SU-DHL-6 (cell line): ENCODE measurements around the gene LRGUK.

Experiments
- H2AFZ ChIP-seq: fragments of 200-600 bp; sonication (generic); 2 replicates; pipeline ENCODE4 v1.6.1; 2014; ENCODE audit warnings: low read depth, mild to moderate bottlenecking, moderate library complexity, mixed read lengths, antibody characterized with exemption, low read length; ENCODE audit not compliant: severe bottlenecking
- H3F3A ChIP-seq: fragments of 200-600 bp; shearing (Covaris generic); 2 replicates; pipeline ENCODE4 v1.6.0; 2016; ENCODE audit warnings: antibody characterized with exemption, mild to moderate bottlenecking; ENCODE audit not compliant: insufficient read depth
- H3K27ac ChIP-seq: fragments of 200-600 bp; sonication (generic); 2 replicates; pipeline ENCODE4 v1.5.1; 2016; ENCODE audit warnings: low read depth, mild to moderate bottlenecking, low read length, moderate library complexity, mixed read lengths
- H3K27me3 ChIP-seq: fragments of 200-600 bp; sonication (generic), shearing (Covaris generic); 2 replicates; pipeline ENCODE4 v1.6.0; 2014; ENCODE audit warnings: mild to moderate bottlenecking, low read length
- H3K36me3 ChIP-seq: fragments of 200-600 bp; sonication (generic); 2 replicates; pipeline ENCODE4 v1.6.1; 2014; ENCODE audit warnings: mild to moderate bottlenecking, low read length, mixed read lengths
- H3K4me2 ChIP-seq: fragments of 300-600, 200-600 bp; shearing (Covaris generic), sonication (generic); 2 replicates; pipeline ENCODE4 v1.6.0; 2014; ENCODE audit warnings: low read length, low read depth, mild to moderate bottlenecking; ENCODE audit not compliant: poor library complexity, severe bottlenecking
- H3K4me3 ChIP-seq: fragments of 200-600 bp; sonication (generic); 2 replicates; pipeline ENCODE4 v1.5.1; 2014; ENCODE audit warnings: antibody characterized with exemption, low read length, mild to moderate bottlenecking, mixed read lengths; ENCODE audit not compliant: insufficient read depth, poor library complexity, severe bottlenecking
- H3K79me2 ChIP-seq: fragments of 200-600 bp; sonication (generic); 2 replicates; pipeline ENCODE4 v1.6.1; 2014; ENCODE audit warnings: mild to moderate bottlenecking, low read length, moderate library complexity; ENCODE audit not compliant: insufficient read depth
- H3K9ac ChIP-seq: fragments of 200-600 bp; sonication (generic); 2 replicates; pipeline ENCODE4 v1.7.0; 2014; ENCODE audit warnings: mild to moderate bottlenecking, low read length
- H3K9me2 ChIP-seq: fragments of 200-600 bp; sonication (generic); replicated peaks from 2 replicates; pipeline ENCODE4 v1.6.1; 2014; ENCODE audit warnings: low read length; ENCODE audit not compliant: insufficient read depth
- H3K9me3 ChIP-seq: fragments of 200-600 bp; sonication (generic); 2 replicates; pipeline ENCODE4 v1.6.1; 2014; ENCODE audit warnings: low read length, mixed read lengths; ENCODE audit not compliant: insufficient read depth
- H4K20me1 ChIP-seq: fragments of 200-600 bp; sonication (generic); 2 replicates; pipeline ENCODE4 v1.6.1; 2014; ENCODE audit warnings: low read depth, mild to moderate bottlenecking, antibody characterized with exemption, low read length, moderate library complexity, mixed read lengths
- CTCF ChIP-seq: fragments of 200-600 bp; sonication (generic); IDR thresholded peaks from one replicate; pipeline ENCODE4 v1.5.1; 2017; ENCODE audit warnings: antibody characterized with exemption, mild to moderate bottlenecking, low read length, moderate library complexity; ENCODE audit not compliant: insufficient read depth, poor library complexity, severe bottlenecking
- EZH2phosphoT487 ChIP-seq: fragments of 200-600 bp; sonication (generic), shearing (Covaris generic); conservative IDR thresholded peaks from 2 replicates; pipeline ENCODE4 v1.6.1; 2018; ENCODE audit warnings: mild to moderate bottlenecking, antibody characterized with exemption, low read length, moderate library complexity, mixed read lengths

The LRGUK gene

GRCh38 chr7:134276951-134277350 is 149.8 kb downstream of the LRGUK start:
- no peak for TF ChIP-seq EZH2phosphoT487
- TF ChIP-seq CTCF: no peak
- Histone ChIP-seq H3K9me2 (no peaks in the 10 kb centered on the region), H3K4me2 (no peak overlapping the region), H3K9me3 (no peaks in the 10 kb centered on the region), H3K9ac (no peak overlapping the region), H2AFZ (no peak overlapping the region), H3K27ac (no peak overlapping the region), H3F3A (no peaks in the 10 kb centered on the region), H4K20me1 (no peaks in the 10 kb centered on the region), H3K36me3 (no peaks in the 10 kb centered on the region; the same call in 1 of the 2 replicates), H3K4me3 (no peak overlapping the region), H3K79me2 (no peaks in the 10 kb centered on the region), H3K27me3 (no peaks in the 10 kb centered on the region)

- Histone ChIP-seq H3K4me2 (no peak overlapping the region), H3K9me3 (no peaks in the 10 kb centered on the region), H3F3A (no peaks in the 10 kb centered on the region), H3K36me3 (no peaks in the 10 kb centered on the region; the same call in 1 of the 2 replicates), H3K9me2 (no peaks in the 10 kb centered on the region), H3K27me3 (no peaks in the 10 kb centered on the region), H4K20me1 (no peaks in the 10 kb centered on the region), H2AFZ (no peak overlapping the region), H3K27ac (no peak overlapping the region), H3K9ac (no peak overlapping the region), H3K4me3 (no peak overlapping the region), H3K79me2 (no peaks in the 10 kb centered on the region)
- no peak for TF ChIP-seq EZH2phosphoT487
- TF ChIP-seq CTCF: no peak
Observed at GRCh38 chr7:134278502-134279153, 151.5 kb downstream of the LRGUK start.

- Histone ChIP-seq H3K9ac (no peak overlapping the region), H3K27ac (no peak overlapping the region), H4K20me1 (no peaks in the 10 kb centered on the region), H3K9me3 (no peaks in the 10 kb centered on the region), H3K4me2 (no peak overlapping the region), H3K79me2 (no peaks in the 10 kb centered on the region), H3K27me3 (no peaks in the 10 kb centered on the region), H3F3A (no peaks in the 10 kb centered on the region), H3K9me2 (no peaks in the 10 kb centered on the region), H2AFZ (no peak overlapping the region), H3K36me3 (no peaks in the 10 kb centered on the region), H3K4me3 (no peak overlapping the region)
- TF ChIP-seq CTCF (no peak), EZH2phosphoT487 (no peak)
Observed at GRCh38 chr7:134279336-134279735, 152.2 kb downstream of the LRGUK start.
